ENCODE measurements around the gene DHRS13.

The DHRS13 gene

GRCh38 chr17:28902819-28903545 lies at the start of gene DHRS13:
TSS of gene DHRS13 (minus strand) at chr17:28903079. CDS start at chr17:28902944, 135 bp downstream.
- DNase-seq = peak; percentile 97

- DNase-seq = peak; percentile 99
These were observed 49.4 kb upstream of the DHRS13 start for GRCh38 chr17:28951991-28952975.

DNA sequence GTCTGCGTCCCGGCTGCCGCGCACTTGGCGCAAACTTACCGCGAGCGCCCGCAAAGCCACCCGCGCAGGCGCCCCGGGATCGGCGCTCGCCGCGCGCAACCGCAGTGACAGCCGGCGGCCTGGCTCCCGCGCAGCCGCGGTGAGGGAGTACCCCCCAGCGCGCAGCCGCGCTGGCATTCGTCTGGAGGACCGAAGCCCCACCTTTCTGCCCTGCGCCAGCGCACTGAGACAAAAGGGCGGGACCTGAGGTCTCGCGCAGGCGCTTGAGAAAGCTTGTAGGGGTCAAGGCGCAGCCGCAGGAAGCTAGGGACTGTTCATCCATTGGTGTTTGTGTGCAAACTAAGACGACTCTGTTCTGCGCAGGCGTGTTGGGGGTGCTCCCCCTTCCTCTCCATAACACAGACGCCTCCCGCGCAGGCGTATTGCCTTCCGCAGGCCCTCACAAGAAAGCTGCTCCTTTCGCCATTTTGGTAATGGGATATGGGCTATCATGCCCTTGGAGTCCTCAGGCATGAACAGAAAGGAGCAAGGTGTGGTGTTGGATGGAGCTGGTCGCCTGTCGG lies 48.6 kb upstream of the DHRS13 start, which contains the start of gene PHF12:
PHF12 (minus strand) TSS at position 91 of the 563 bp plus-strand sequence. CDS start 558 bp downstream, outside the sequence.
- peak; percentile 100 for DNase-seq

DNA sequence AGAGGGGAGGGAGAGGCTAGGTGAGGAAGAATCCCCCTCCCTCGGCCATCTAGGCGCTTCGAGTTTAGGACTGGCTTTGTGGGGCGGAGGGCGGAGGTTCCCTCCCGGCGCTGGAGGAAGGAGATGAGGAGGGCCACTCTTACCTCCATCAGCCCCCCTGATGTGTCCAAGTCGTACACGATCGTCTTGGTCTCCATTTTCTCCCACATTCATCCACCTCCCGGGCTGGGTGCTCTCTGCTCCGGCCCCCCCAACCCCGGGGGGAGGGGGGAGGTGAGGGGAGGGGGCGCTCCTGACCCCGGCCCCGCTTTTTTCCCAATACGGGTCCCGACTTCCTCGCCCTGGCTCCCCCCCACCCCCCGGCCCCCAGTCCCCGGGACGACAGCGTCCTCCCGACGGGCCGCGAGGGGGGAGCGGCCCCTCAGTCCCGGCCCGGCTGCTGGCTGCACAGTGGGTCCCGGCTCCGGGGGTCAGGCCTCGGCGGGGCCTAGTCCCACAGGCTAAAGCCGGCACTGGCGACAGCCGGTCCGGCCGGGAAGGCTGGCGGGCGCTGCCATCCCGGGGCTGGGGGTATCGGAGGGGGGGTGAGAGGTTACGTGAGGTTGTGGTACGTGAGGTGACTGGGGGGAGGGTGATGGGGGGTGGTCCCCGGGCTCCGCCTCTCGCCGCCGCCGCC lies 48.0 kb upstream of the DHRS13 start:
- no peak for DNase-seq

DNA sequence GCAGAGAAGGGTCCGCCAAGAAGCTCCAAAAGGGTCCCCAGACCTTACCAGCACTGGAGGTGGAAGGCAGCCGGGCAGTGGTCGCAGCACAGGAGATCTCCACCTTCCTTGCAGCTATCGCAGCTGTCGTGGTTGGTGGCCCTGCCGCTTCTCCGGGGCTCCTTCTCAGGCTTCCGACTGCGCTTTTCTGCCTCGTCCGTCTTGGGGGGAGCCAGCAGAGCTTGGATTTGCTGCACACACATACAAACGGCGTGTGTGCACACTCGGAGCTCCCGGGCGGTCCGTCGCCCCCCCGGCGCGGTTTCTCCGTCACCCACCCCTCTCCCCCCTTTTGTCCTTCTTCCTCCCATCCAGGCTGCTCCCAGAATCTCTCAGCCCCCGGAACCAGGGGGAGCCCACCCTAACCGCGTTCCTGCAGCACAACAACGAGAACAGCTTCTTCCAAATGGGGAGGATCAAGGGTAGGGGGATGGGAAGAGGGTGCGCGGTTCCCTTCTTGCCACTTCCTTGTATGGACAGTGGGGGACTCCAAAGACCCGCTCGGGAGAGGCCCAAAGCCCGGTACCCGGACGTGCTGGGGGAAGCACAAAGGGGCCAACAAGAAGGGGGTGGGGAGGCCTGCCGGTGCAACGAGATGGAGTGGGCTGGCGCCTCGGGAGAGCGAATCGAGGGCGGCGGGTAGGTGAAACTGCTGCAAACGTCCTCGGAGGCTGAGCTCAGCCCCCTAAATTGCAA lies 47.3 kb upstream of the DHRS13 start:
- DNase-seq = peak; percentile 65

- peak; percentile 56 for DNase-seq
These were observed 46.5 kb upstream of the DHRS13 start for GRCh38 chr17:28949185-28950016.

GRCh38 chr17:28948873-28949184 lies 46.0 kb upstream of the DHRS13 start:
- no peak for DNase-seq

- no peak for DNase-seq
These were observed 45.5 kb upstream of the DHRS13 start for GRCh38 chr17:28948342-28948741.

DNA sequence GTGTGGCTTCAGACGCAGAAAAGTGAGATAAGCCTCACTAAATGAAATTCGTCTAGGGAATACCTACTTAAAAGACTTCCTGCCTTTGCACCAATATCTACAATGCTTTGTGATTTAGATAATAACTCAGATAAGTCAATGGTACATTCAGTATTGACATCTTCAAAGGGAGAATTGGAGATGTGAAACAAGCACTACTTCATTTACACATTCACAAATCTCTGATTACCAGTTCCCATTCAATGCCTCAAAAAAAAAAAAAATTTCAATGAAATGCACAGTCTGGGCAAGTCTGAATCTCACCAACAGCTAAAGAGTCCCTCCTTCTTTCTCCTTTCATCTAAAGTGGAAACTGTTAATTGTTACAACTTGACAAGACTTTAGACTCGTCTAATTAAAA lies 44.8 kb upstream of the DHRS13 start:
- DNase-seq = peak; percentile 34

- DNase-seq = peak; percentile 24
These were observed 43.4 kb upstream of the DHRS13 start for GRCh38 chr17:28946239-28946638.

DNA sequence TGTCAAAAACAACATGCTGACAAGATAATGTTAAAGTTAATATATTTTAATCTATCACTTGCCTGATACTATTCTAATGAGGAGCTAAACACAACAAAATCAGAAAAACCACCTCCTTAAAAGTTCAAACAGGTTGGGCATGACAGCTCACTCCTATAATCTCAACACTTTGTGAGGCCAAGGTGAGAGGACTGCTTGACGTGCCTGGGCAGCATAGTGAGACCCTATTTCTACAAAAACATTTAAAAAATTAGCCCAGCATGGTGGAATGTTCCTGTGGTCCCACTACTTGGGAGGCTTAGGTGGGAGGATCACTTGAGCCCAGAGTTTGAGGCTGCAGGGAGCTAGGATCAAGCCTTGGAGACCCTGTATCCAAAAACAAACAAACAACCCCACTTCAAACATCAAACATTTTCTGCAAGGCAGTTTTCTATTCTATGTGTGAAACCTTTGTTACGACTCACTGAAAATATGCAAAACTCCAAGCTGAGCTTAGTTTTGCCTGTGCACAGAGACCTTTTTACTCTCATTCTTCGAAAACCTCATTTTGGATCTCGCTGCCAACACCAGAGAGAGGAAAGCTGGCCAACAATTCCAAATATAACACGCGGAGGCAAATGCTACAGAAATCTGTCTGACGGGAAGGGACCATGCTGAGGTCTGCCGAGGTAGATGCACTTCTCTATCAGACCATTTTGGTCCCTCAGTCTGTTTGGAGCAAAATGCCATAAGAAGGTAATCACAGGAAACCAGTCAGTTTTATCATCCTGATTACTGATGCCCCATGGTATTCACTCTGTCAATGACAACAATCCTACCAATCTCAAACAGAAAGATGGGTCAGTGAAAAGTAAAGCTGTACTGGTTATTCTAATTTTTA lies 42.2 kb upstream of the DHRS13 start:
- DNase-seq = no peak

DNA sequence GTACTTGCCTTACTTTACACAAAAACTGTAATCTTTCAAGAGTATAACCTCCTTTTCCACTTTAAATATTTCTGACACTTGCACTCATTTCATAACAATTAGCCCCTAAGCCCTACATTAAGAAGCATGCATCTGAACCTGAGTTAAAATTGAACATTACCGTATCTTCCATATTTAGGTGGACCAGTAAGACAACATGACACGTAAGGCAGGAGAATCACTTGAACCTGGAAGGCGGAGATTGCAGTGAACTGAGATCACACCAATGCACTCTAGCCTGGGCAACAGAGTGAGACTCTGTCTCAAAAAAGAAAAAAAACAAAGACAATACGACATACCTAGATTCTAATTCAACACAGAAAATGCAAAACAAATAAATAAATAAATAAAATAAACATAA lies 41.5 kb upstream of the DHRS13 start:
- no peak for DNase-seq

- no peak for DNase-seq
These were observed 40.0 kb upstream of the DHRS13 start for GRCh38 chr17:28942925-28943324.

DNA sequence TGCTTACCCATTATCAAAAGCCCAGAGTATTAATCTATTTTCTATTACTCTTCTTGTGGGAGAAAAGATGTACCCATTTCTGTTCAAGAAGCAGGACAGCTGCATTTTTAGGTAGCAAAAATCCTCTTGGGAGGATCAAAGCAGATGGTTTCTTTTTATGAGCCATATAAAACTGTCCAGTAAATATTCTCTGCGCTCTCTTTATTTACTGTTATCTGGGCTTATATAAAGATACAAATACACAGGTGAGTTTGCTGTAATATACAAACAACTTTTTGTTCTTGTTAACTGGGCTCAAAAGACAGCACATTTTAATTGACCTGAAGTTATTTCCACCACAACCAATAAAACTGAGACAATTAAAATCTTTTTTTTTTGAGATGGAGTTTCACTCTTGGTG lies 38.4 kb upstream of the DHRS13 start:
- no peak for DNase-seq

GRCh38 chr17:28940675-28941074 lies 37.8 kb upstream of the DHRS13 start:
- no peak for DNase-seq

GRCh38 chr17:28940142-28940541 lies 37.3 kb upstream of the DHRS13 start:
- DNase-seq = no peak

DNA sequence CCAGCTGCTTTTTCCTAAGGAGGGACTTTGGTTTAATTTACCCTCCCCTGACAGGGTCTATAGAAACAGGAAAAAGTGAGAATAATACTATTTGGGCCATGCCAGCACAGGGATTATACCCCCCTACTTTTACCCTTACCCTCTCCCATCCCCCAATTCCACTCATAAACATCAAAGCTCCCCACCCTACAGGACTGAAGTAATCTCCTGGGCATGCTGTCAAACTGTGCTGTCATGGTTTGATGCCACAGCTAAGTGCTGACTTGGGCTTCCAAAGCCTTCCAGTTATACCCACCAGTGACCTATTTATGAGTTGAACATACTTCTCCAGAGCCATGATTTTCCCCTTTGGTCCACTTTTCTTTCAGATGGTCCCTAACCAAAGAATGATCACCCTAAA lies 35.7 kb upstream of the DHRS13 start:
- DNase-seq = no peak

- no peak for DNase-seq
These were observed 34.3 kb upstream of the DHRS13 start for GRCh38 chr17:28937044-28937729.

- no peak for DNase-seq
These were observed 33.0 kb upstream of the DHRS13 start for GRCh38 chr17:28935744-28936460.

Measured in CD4-positive, alpha-beta T cell treated with Interleukin-12 subunit alpha and Interleukin-12 subunit beta, for 1 hour (primary cell).